ENCODE data around the gene GMFB.

GRCh38 chr14:54489318-54489683, 521 bp upstream of the GMFB start:
- TF ChIP-seq POLR2AphosphoS5 (IDR thresholded peaks at IDR 0.05; ENCODE audit: insufficient read depth, low read depth, low read length) (no peak), POLR2A (IDR thresholded peaks at IDR 0.05; ENCODE audit: low read depth, low read length) (no peak)
